ENCODE data around the gene TMEM158.

TMEM158 gene

GRCh38 chr3:45178183-45179023 lies 47.7 kb downstream of the TMEM158 start:
- in situ Hi-C loops (cut with HindIII; ENCODE audit: low sequenced_read_pairs): no loop called here

DNA sequence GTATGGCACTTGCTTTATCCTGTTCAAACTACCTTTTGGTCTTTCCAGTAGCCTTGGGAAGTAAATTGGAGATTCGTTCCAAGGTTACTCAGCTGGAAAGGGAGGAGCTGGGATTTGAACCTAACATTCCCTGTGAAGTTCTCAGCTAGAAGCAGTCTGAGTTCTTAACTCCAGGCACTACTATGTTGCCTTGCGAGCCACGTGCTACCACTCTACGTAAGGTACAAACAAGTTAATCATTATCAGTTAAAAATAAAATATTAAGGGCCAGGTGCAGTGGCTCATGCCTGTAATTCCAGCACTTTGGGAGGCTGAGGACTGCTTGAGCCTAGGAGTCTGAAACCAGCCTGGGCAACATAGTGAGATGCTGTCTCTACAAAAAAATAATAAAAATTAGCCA lies 49.2 kb downstream of the TMEM158 start:
- in situ Hi-C loops (cut with HindIII; ENCODE audit: low sequenced_read_pairs): no loop called here
